Small intestine (tissue), 7 donors: ENCODE data around the gene CCT3. TPM values are rescaled to one million over a fixed set of nuclear protein-coding genes. Genes with fewer than 3 reads are reported as not detected.

ENCODE experiments used
- DNase-seq, 2 donors: peaks; one replicate each; pipeline versions ENCODE4 v3.0.0 to v3.0.0-alpha.2; 2013
- FAIRE-seq: peaks from 2 replicates; lab custom pipeline; 2012; peaks lifted over from hg19 to GRCh38; lab: Jason Lieb, UNC
- H3K27ac ChIP-seq, 3 donors: one replicate each; pipeline ENCODE4 v1.5.1; 2013; ENCODE audit warnings: low read length in 2 of 3, mild to moderate bottlenecking in 2 of 3, control low read depth in 1 of 3, inconsistent platforms in 1 of 3, low read depth in 1 of 3, moderate library complexity in 1 of 3
- H3K27me3 ChIP-seq, 3 donors: one replicate each; pipeline ENCODE4 v1.6.1; 2013; ENCODE audit warnings: low read length in 3 of 3, inconsistent platforms in 1 of 3; ENCODE audit not compliant: control insufficient read depth in 3 of 3, insufficient read depth in 3 of 3
- H3K36me3 ChIP-seq, 3 donors: one replicate each; pipeline ENCODE4 v1.6.1; 2013; ENCODE audit warnings: low read length in 3 of 3, inconsistent platforms in 1 of 3, low read depth in 1 of 3, mild to moderate bottlenecking in 1 of 3, moderate library complexity in 1 of 3; ENCODE audit not compliant: control insufficient read depth in 3 of 3, insufficient read depth in 2 of 3
- H3K4me1 ChIP-seq, 3 donors: one replicate each; pipeline ENCODE4 v1.6.1; 2013; ENCODE audit warnings: low read length in 2 of 3, inconsistent platforms in 1 of 3, low read depth in 1 of 3, mild to moderate bottlenecking in 1 of 3, moderate library complexity in 1 of 3; ENCODE audit not compliant: control insufficient read depth in 3 of 3, insufficient read depth in 2 of 3
- H3K4me3 ChIP-seq, 3 donors: one replicate each; pipeline ENCODE4 v1.5.1; 2013; ENCODE audit warnings: low read length in 3 of 3, control low read depth in 1 of 3, inconsistent platforms in 1 of 3, low read depth in 1 of 3, mild to moderate bottlenecking in 1 of 3, moderate library complexity in 1 of 3
- H3K9me3 ChIP-seq, 2 donors: one replicate each; pipeline ENCODE4 v1.6.1; 2013; ENCODE audit warnings: low read depth in 1 of 2, low read length in 1 of 2; ENCODE audit not compliant: control insufficient read depth in 2 of 2, insufficient read depth in 1 of 2
- WGBS, 3 donors: extraction: QIAGEN DNeasy Blood & Tissue Kit; methylation state at CpG; one replicate each; pipeline ENCODE4 v1.1.7; 2013; 5-methylcytosine and 5-hydroxymethylcytosine counted together
- polyA plus RNA-seq, 4 donors: library from polyadenylated mRNA; stranded (reverse) in 3 of 4; unstranded in 1 of 4; fragments of 200-250 nt in 3 of 4; fragments of 120-200 nt in 1 of 4; gene quantifications; one replicate each; pipeline versions ENCODE4 v1.2.1 to v1.2.3, GENCODE V29; 2013
- donor health status: healthy with polysubstance abuse.
- donor health status: control.
- donor health status: control.
- donor health status: Bipolar disorder and iron deficiency.
- donor health status: healthy.

CCT3 gene
- polyA plus RNA-seq, 4 donors: 113 to 187 (median 155) TPM

DNA sequence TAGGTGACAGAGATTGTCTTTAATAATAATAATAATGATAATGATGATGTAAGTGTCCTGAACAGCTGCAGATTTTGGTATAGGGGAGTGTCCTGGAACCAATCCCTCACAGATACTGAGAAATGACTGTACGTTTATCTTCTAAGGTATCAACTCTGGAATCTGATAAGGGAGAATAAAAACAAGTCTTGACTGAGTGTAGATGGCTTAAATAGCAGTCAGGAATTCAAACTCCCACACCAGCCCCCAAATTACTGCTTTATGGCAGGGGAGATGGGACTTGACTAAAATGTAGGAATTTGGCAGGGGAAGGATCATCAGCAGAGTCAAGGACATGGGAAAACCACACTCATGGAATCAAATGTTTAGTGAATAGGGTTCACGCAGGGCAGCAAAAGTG is 32.9 kb downstream of the CCT3 start:
- no peak for FAIRE-seq
- no peaks in the 10 kb centered on the region for H3K9me3 ChIP-seq
- H3K4me1 ChIP-seq: no peaks in the 10 kb centered on the region
- no peak overlapping the region for H3K4me3 ChIP-seq
- no peaks in the 10 kb centered on the region for H3K27me3 ChIP-seq
- H3K36me3 ChIP-seq: peaks cover 14 to 44% (median 19%) of the 10 kb centered on the region in 3 donors
- DNase-seq: no peak
- WGBS, 3 donors: 76 to 79% (median 77%) methylated on average over 2 of the region's 2 CpGs
- H3K27ac ChIP-seq: no peak overlapping the region

DNA sequence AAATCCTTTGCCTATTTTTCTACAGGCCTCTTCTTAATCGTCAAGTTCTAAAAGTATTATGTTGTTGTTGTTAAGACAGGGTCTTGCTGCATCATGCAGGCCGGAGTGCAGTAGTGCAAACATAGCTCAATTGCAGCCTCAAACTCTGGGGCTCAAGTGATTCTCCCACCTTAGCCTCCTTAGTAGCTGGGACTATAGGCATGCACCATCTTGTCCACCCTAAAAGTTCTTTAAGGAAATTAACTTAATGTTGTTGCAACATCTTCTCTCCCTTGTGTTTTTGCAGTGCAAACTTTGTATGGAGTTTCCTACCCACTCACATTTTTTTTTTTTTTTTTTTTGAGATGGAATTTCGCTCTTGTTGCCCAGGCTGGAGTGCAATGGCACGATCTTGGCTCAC is 34.9 kb downstream of the CCT3 start:
- Histone ChIP-seq H3K4me1 (no peaks in the 10 kb centered on the region), H3K4me3 (no peak overlapping the region), H3K9me3 (no peaks in the 10 kb centered on the region), H3K36me3 (peaks cover 7 to 29% (median 8%) of the 10 kb centered on the region in 3 donors), H3K27ac (no peak overlapping the region), H3K27me3 (no peaks in the 10 kb centered on the region)
- no peak for FAIRE-seq
- WGBS, 3 donors: 90 to 97% (median 96%) methylated on average over 2 to 4 of the region's 4 CpGs
- no peak for DNase-seq

DNA sequence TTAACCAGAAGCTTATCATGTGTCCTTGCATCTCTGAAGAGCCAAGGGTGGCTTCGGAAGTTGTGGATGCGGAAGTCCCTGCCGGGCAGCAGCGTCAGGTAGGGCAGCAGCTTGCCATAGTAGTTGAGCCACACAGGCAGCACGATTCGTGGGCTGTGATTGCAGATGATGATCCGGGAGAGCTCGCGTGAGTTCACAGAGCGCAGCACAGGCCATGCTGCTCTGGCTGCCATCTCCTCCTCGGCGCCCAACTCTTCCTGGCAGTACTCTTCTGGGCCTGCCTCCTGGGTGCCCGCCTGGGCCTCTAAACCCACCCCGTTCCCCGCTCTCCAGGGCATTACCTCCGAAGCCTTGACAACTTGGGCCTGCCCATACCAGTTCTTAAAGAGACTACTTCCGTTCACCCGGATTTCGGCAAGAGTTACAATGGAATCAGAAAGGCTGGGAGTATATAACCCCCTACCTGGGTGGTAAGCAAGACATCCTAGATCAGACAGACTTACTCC is 39.2 kb downstream of the CCT3 start, which contains the start of gene VHLL:
Gene VHLL (minus strand): TSS at position 456 of the 506 bp plus-strand sequence. CDS start 118 bp downstream, at position 338.
- no peak for FAIRE-seq
- peaks cover 0 to 7% (median 0%) of the 10 kb centered on the region in 3 donors for H3K4me1 ChIP-seq
- H3K4me3 ChIP-seq: no peak within 1 kb of the TSS
- no peaks in the 10 kb centered on the region for H3K9me3 ChIP-seq
- no peak for DNase-seq
- no peak within 1 kb of the TSS for H3K27ac ChIP-seq
- 90 to 95% (median 94%) methylated on average over 19 of the region's 19 CpGs for WGBS, 3 donors
- peaks cover 0 to 8% (median 2%) of the 10 kb centered on the region in 3 donors for H3K36me3 ChIP-seq
- no peaks in the 10 kb centered on the region for H3K27me3 ChIP-seq

DNA sequence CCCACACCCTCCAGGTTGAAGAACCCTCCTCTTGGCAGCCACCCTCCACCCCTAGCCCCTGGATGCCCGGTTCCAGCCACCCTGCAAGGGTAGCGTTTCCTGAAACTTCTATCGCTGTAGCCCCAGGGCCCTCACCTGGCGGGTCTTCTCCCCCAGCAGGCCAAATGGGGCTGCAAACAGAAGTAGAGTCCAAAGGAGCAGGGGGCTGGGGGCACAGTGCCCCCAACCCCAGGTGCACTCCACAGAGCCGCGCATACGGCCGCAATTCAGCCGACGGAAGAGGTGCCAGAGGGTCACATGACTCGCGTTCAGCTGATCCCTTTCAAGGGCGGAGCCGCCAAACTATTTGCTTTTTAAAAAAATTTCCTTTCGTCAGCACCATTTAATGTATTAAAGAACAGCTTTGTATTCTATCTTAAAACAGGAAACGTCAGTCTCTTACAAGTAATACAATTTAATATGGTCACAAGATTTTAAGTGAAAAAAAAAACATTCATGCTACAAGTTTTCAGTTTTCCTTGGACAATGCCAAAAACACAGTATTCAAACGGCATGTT is 42.6 kb downstream of the CCT3 start, which contains the start of gene GLMP:
Gene GLMP (minus strand): TSS at position 289 of the 557 bp plus-strand sequence. CDS start 34 bp downstream, at position 255.
- DNase-seq (peak; percentile 77 to 85), FAIRE-seq (no peak)
- peaks cover 0 to 23% (median 0%) of the 10 kb centered on the region in 3 donors for H3K4me1 ChIP-seq
- WGBS, 3 donors: 0 to 1% (median 0%) methylated on average over 17 of the region's 17 CpGs
- H3K36me3 ChIP-seq: peaks cover 0 to 30% (median 0%) of the 10 kb centered on the region in 3 donors
- no peak within 1 kb of the TSS for H3K27ac ChIP-seq
- peak within 1 kb of the TSS; percentile 53 to 79 (median 72) for H3K4me3 ChIP-seq
- H3K9me3 ChIP-seq: no peaks in the 10 kb centered on the region
- no peaks in the 10 kb centered on the region for H3K27me3 ChIP-seq

DNA sequence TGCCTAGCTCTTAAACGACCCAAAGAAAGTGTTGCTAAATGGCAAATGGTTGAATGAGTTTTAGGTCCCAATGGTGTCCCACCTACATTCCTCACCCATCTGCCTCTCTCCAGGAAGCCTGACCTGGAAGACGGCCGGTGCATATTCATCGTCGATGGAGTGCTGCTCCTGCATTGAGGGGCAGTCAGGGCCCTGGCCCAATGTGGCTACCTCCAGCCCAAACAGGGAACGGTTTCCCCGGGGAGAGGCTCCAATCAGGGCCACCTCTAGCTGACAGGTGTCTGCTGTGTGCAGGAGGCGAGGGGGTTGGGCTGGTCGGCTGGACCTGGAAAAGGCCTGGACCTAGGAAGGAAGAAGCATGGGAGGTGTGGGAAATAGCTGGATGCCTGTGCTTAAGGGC is 44.2 kb downstream of the CCT3 start:
- Histone ChIP-seq H3K36me3 (peaks cover 0 to 30% (median 0%) of the 10 kb centered on the region in 3 donors), H3K4me1 (peaks cover 0 to 23% (median 0%) of the 10 kb centered on the region in 3 donors), H3K27me3 (no peaks in the 10 kb centered on the region), H3K9me3 (no peaks in the 10 kb centered on the region), H3K4me3 (no peak overlapping the region), H3K27ac (no peak overlapping the region)
- WGBS, 3 donors: 89 to 90% (median 90%) methylated on average over 9 of the region's 9 CpGs
- FAIRE-seq (no peak), DNase-seq (no peak)

DNA sequence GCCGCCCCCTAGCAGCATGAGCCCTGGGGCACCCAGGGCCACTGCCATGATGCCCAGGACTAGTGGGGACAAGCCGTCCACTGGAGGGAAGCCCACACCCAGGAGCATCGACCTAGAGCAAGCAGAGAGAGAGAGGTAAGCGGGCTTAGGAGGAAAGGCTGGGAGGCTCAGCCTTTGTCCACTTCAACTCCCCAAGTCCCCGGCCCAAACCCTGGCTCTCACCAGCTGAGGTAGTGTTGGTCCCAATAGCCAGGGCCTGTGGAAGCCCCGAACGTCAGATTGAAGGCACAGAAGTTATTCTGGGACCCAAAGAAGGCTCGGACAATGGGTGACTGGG is 45.0 kb downstream of the CCT3 start:
- Histone ChIP-seq H3K27ac (no peak overlapping the region), H3K4me1 (peaks cover 0 to 23% (median 0%) of the 10 kb centered on the region in 3 donors), H3K36me3 (peaks cover 0 to 35% (median 0%) of the 10 kb centered on the region in 3 donors), H3K9me3 (no peaks in the 10 kb centered on the region), H3K27me3 (no peaks in the 10 kb centered on the region), H3K4me3 (no peak overlapping the region)
- DNase-seq (no peak), FAIRE-seq (no peak)
- 87 to 90% (median 89%) methylated on average over 8 of the region's 8 CpGs for WGBS, 3 donors

DNA sequence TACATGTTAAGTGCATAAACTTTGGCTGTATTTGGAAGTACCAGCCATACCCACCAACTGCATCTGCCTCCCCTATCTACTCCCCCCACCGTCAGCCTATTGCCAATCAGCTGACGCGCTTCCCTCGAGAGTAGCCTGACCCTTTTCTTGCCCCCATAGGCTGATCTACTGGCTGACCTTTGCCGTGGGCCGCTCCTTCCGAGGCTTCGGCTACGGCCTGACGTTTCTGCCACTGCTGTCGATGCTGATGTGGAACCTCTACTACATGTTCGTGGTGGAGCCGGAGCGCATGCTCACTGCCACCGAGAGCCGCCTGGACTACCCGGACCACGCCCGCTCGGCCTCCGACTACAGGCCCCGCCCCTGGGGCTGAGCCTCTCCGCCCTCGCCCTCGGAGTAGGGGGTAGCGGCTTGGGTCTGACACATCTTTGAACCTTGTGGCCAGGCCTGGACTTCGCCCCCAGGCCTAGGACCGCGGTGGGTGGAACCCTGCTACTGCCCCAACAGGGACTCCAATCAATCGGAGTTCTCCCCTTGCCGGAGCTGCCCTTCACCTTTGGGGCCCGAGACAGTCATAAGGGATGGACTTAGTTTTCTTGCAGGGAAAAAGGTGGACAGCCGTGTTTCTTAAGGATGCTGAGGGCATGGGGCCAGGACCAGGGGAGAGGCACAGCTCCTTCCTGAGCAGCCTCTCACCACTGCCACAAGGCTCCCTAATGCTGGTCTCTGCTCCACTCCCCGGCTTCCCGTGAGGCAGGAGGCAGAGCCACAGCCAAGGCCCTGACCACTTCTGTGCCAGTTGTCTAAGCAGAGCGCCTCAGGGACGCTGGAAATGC is 46.6 kb downstream of the CCT3 start:
- DNase-seq: peak; percentile 94 to 96
- Histone ChIP-seq H3K4me3 (peak overlapping the region in 2 of 3 donors; percentile 26 to 49), H3K4me1 (peaks cover 0 to 23% (median 0%) of the 10 kb centered on the region in 3 donors), H3K27ac (peak overlapping the region; percentile 33 to 78 (median 75)), H3K36me3 (peaks cover 0 to 35% (median 0%) of the 10 kb centered on the region in 3 donors), H3K27me3 (no peaks in the 10 kb centered on the region), H3K9me3 (no peaks in the 10 kb centered on the region)
- no peak for FAIRE-seq
- 12 to 26% (median 20%) methylated on average over 37 of the region's 37 CpGs for WGBS, 3 donors

DNA sequence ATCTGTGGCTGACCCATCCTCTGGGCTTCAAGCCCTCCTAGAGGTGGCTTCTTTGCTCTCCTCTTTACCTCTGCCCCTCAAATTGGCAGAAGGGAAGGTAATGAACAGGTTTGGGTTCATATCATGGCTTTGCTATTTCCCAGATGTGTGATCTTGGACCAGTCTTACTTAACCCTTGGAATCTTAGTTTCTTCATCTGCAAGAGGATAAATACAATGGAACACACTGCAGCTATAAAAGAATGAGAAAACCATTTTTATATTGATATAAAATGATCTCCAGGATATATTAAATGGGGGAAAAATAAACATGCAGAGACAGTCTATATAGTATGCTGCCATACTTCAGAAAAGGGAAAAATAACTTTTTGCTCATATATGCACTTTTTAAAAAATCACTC is 48.2 kb downstream of the CCT3 start:
- no peaks in the 10 kb centered on the region for H3K9me3 ChIP-seq
- no peaks in the 10 kb centered on the region for H3K27me3 ChIP-seq
- peaks cover 0 to 21% (median 0%) of the 10 kb centered on the region in 3 donors for H3K4me1 ChIP-seq
- H3K27ac ChIP-seq: no peak overlapping the region
- DNase-seq (no peak), FAIRE-seq (no peak)
- H3K4me3 ChIP-seq: no peak overlapping the region
- peaks cover 0 to 50% (median 0%) of the 10 kb centered on the region in 3 donors for H3K36me3 ChIP-seq
